HG02678 (cell line): ENCODE measurements around the gene NDUFS6.

Source experiments
- ATAC-seq: cut with Tn5 transposase; IDR thresholded peaks from one replicate; pipeline ENCODE4 v1.9.1; 2021; ENCODE audit warnings: mild to moderate bottlenecking, moderate library complexity; ENCODE audit not compliant: unreplicated experiment

NDUFS6 gene

DNA sequence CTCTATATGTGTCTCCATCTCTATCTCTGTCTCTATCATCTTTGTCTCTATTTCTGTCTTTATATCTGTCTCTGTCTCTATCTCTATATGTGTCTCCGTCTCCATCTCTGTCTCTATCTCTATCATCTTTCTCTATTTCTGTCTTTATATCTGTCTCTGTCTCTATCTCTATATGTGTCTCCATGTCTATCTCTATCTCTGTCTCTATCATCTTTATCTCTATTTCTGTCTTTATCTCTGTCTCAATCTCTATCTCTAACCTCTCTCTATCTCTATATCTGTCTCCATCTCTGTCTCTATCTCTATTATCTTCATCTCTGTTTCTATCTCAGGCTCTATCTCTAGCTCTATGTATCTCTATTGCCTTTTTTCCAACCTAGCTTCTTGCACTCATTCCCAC, 44.5 kb downstream of the NDUFS6 start:
- ATAC-seq = no peak

DNA sequence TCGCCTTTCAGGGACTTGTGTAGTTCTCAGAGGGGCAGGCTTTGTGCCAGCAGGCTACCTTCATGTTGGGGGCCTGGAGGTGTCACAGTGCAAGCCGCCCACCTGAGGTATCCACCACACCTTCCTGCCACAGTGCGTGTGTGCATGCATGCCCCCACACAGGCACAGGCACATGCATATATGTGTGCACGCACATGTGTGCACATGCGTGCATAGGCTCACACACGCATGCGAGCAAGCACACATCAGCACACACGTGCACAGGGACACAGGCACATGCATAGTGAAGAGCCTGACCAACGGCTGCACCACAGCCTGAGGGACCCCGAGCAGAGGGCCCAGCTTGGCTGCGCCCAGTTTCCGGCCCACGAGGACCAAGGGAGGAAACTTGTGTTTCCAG, 45.4 kb downstream of the NDUFS6 start:
- no peak for ATAC-seq

DNA sequence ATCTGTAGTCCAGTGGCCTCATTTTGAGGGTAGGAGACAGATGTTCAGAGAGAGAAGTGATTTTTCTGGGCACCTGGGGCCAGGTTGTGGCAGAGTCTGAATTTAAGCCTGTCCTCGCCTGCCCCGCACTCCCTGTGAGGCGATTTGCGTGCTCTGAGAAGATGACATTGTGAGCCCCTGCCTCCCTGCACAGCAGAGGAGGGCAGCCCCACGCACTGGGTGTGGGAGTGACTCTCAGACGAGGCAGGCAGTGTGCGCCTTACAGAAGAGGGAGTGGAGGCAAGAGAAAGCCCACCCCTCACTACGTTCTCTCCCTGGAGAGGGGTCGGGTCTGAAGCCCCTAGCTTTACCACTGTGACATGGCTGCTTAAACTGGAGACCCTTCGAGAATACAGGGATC, 45.8 kb downstream of the NDUFS6 start:
- ATAC-seq = no peak

DNA sequence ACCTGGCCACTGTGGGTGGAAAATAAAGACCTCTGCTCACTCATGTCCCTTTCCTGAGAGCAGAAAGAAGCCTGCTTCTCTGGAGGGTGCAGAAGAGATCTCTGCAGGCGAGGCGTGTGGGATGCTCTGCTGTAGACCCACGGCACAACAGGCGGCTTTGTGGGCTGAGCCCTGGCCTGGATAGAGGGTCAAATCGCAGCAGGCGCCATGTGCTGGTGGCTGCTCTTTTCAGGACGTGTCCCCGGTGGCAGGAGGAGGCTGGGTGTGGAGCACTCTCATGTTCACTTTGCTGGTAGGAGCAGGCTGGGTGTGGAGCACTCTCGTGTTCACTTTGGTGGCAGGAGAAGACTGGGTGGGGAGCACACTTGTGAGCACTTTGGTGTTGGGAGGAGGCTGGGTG, 46.4 kb downstream of the NDUFS6 start:
- no peak for ATAC-seq

DNA sequence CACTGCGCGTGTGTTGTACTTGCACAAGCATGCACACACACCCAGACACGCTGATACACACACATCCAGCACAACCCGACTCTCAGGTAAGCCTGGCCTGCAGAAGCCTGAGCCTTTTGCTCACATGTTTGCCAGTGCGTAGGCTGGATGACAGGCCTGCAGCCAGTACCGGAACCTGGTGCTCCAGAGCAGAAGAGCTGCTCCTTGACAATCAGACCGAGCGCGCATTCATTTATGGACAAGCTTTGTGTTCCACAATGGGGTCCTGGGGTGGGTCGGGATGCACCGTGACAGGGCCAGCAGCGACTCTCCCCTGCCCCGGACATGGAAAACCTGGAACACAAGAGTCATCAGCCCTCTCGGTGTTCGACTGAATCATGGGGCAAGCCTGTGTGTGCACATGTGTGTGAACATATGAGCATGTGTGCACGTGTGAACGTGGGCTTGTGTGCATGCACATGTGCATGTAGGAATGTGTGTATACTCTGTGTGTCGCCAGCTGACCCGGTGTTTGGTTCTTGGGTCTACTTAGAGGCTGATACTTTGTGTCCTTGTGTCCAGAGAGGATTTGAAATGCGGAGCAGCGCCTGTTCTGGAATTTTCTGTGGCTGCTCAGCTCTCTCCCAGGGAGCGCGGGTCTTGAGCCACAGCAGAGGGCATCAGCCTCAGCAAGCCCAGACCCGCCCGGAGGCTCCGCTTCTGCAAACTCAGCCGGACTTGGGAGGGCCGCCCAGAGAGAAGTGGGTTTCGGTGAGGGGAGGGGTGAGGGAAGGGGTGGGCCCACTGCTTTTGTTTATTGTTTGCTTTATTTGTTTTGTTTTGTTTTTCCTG, 49.3 kb downstream of the NDUFS6 start:
- ATAC-seq = no peak

DNA sequence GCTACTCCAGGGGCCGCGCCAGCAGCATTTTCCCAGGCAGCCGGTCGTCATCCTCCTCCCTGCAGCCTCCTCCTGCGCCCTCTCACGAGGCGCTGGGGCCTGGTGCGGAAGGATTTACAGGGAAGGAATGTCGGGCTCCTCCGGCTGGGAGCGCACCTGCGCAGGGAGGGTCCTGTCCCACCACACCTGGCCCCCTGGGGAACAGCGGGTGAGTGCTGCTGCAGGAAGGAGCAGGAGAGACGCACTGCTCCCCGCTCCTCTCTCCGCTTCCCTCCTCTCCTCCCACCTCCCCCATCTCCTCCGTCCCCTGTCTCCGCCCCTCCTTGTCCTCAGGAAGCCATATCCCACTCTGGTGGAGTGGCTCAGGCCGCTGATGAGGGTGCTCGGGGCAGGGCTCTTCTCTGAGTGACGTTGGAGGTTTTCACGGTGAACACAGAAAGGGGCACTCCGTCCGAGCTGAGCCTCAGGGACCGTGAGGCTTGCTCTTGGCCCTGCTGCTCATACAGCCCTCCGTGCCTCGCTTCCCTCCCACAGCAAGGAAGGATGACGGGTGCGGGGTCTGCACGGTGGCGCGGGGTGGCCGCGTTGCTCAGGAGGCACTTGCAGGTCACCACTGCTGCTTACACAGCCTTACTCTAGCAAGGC, 50.2 kb downstream of the NDUFS6 start:
- ATAC-seq = no peak

DNA sequence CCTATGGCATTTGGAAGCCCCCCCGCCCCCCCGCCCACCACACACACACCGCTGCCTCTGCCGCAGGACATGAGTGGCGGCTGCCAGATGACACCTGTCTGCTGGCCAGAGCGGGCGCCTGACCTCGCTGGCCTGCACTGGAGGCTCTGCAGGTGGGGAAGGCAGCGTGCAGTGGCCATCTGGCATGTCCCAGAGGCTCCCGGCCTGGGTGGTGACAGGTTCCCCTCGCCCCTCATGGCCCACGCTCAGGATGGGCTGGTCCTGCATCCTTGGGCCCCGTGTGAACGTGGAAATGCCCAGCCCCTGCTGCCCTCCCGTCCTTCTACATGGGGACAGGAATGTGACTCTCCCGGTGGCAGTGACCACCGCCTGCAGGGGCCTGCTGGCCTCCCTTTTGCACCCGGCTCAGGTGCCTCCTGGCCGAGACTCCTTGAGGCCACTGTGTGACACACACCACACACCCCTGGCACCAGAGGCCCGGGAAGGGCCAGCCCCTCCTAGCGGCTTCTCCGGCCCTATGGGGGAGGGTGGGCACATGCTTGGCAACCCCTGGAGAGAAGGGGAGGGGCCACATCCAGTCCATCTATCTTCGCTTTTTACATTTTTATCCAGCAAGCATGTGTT, 51.2 kb downstream of the NDUFS6 start:
- no peak for ATAC-seq

DNA sequence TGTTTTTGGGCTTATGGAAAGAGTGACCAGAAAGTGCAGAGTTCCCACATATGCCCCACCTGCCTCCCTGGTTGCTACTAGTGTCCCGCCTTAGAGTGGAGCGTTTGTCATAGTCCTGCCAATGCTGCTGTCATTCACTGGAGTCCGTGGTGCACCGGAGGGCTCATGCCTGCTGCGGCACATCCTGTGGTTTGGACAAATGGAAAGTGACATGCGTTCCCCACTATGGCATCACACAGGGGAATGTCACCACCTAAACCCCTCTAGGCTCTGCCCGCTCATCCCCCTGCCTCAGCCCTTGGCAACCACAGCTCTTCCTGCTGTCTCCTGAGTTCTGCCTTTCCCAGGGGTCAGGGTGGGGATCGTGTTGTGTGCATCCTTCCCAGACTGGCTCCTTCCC, 52.3 kb downstream of the NDUFS6 start:
- no peak for ATAC-seq

DNA sequence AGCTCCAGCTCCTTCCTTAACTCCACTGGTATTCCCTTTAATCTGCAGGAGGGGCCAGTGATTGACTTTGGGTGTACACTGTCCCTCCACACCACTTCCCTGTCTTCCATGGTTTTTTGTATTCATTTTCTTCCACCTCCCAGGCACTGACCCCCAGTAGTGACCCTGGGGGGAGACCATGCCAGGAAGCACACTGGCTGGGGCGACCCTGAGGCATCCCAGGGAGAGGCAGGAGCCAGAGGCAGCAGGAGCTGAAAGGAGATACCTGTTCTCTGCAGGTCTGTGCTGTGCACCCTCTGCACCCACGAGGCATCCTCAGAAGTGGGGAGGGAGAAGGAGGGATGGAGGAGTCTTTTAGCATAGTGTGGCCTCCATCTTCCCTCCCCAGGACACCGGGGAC, 53.9 kb downstream of the NDUFS6 start:
- ATAC-seq = no peak

DNA sequence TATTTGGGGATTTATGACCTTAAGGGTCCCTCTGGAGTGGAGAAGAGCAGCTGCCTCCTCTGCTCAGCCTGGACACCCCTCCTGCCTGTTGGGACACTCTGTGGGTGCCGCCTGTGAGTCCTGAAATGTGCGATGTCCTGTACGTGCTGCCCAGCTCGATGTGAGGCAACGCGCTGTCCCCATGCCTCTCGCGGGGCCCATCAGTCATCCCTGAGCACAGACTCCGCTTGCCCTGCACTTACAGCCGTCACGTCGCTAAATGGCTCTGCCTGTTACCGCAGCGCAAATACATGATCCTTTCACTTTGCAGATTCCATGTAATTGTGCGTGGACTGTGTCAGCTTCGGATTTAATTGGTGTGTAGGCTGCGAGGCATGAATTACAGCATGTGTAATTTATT, 54.4 kb downstream of the NDUFS6 start:
- ATAC-seq = no peak

DNA sequence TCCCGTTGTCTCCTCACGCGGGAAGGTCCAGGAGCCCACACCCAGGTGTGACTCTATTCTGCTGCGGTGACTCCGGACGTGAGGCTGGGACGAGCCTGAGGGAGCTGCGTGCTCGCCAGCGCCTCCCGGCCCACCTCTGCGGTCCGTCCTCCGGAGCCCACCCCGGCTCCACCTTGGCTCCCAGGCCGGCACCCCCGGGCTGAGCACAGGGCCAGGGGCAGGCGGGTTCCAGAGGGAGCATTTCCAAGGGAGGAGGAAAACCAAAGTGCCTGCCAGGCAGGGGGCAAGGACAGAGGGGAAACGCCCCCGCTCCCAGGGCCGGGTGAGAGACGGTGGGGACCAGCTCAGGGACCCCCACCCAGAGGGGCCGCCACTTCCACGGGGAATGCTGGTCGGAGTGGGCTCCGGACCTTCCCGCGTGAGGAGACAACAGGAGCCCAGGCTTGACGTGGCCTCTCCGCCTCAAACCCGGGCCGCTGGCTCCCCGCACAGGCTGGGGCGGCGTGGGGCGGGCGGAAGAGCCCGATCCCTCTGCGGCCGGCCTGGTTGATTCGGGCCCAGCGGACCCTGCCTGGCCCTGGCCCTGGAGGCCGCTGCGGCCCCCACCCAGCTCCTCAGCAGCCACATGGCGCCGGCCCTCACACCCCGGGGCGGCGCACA, 55.5 kb downstream of the NDUFS6 start:
- ATAC-seq = no peak

DNA sequence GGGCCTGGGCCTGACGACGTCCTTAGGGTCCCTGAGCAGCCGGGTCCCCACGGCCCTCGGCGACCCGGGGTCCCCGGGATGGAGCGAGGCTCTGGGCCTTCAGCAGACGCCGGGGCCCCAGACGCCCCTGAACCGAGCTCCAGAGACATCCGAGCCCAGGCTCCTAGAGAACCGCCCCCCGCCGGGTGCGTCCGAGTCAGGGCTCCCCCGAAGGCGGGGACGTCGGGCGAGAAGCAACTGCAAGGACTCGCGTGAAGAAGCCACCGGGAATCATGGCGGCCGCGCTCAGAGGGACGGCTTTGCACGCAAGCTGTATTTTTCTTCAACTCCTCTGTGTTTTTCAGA, 56.0 kb downstream of the NDUFS6 start:
- no peak for ATAC-seq

DNA sequence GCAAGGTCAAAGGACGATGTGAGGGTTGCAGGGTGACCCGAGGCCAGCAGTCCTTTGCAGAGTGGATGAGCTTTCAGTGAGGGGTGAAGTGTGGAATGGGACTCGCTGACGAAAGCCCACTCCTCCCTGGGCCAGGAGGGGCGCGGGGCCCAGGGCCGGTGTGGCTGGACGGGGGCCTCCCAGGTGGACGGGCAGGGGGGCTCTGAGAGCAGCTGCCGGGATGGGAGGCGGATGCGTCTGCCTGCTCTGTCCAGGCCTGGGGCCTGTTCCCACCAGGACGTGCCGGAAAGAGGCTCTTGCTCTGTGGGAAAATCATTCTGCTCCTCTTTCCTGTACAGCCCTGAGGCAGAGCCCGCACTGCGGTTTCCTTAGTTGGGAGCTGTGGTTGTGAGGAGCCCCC, 57.2 kb downstream of the NDUFS6 start:
- ATAC-seq = no peak

DNA sequence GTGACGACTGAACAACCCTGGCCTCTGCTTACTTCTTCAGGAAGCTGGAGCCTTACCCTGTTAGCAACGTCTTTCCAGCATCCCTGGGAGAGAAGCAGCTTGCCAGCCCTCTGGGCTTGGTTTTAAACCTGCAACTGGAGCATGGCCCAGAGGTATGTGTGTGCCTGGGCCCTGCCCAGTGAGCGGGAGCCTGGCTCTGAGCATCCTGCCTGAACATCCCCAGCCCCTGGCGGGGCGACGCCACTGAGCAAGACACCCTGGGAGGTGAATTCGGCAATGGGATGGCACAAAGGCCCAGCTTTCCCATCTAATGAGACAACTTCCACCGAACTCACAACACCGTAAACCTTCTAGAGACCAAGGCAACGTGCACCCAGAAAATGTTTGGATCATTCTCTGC, 57.9 kb downstream of the NDUFS6 start:
- ATAC-seq = no peak

DNA sequence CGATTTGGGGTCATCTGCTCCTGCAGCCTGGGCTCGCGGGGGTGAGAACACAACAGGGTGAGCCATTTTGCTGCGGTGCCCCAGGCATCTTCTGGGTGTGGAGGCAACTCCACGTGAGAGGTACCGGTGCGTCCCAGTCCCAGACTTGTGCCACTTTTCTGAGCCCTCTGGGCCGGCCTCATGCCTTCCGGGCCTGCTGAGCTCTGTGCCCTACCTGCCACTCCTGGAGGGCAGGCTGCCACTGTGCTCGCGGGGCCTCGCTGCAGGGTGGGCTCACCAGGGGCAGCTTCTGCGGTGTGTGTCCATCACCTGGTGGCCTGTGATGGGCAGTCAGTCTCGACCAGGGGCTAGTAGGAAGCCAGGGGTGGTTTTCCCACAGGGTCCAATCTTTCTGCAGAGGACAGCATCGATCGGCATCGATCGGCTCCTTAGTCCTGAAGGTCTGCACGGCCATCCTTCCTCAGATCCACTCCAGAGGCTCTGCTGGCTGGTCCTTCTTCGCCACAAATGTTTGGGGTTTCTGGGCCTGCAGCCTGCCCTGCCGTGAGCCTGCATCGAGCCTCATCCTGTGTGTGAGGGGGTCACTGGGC, 58.9 kb downstream of the NDUFS6 start:
- ATAC-seq = no peak

DNA sequence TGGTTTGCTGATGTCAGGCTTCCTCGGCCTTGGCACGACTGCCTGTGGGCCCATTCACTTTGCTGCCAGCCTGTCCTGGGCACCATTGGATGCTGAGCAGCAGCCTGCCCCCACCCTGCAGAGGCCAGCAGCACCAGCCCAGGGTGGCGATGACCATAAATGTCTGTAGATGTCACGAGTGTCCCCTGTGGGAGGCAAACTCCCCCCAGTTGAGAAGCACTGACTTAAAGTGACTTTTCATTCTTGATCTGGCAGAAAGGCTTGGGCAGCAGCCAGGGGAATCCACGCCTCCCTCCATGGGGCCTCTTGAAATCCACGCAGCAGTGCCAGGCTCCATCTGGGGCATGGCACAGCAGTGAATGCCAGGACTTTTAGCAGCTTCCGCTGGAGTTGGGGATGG, 59.7 kb downstream of the NDUFS6 start:
- no peak for ATAC-seq

DNA sequence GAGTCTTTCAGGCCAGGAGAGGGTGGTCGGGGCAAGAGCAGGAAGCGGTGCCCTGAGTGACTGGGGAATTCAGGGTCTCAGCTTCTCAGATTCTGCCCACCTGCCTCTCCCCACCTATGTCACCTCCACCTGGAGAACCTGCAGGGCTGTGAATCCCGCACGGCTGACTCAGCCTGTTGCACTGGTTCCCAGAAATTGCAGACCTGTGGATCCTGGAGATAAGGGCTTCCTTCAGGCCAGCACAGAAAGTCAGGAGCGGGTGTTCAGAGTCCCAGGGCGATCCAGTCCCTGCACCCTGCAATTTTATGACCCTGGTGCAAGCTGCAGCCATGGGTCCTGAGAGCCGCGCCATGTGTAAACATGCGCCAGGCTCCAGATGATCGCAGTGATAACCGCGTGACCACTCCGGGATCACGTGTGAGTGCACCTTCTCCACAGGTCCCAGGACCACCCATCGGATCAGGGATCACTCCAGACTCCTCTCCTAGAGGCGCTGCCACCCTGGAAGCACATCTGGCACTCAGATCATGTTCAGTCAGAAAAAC, 63.8 kb downstream of the NDUFS6 start:
- no peak for ATAC-seq

DNA sequence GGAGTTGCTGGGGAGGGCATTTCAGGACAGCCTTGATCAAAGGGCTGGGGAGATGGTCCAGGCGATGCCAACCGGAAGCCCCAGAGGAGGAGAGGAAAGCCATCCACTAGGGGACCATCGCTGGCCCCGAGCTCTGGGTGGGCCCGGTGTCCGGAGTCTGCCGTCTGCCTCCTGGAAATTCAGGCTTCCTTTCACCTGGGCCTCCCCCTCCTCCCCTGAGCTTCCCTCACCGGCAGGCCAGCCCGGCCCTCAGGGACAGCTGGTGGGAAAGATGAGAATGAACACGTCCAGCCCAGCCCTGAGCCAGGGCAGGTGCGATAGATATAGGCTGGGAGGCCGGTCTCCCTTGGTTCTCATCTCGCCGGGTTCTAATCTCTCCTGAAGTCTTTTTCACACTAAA, 64.3 kb downstream of the NDUFS6 start:
- no peak for ATAC-seq
